GM23338 (cell line): ENCODE data around the gene TRIM72. TPM values are rescaled to one million over a fixed set of nuclear protein-coding genes. Genes with fewer than 3 reads are reported as not detected.

Source experiments
- ATAC-seq: fragments of 200-7000 bp; cut with Tn5 transposase; 3 replicates; pipeline ENCODE4 v1.9.1; 2020
- DNase-seq: peaks from one replicate; pipeline ENCODE4 v3.0.0-alpha.2; 2015; ENCODE audit warnings: low spot score
- H2AFZ ChIP-seq: fragments of 200-600 bp; sonication (generic); 2 replicates; pipeline ENCODE4 v1.8.0; 2016; ENCODE audit warnings: antibody characterized with exemption, mild to moderate bottlenecking, moderate library complexity
- H3F3A ChIP-seq: fragments of 200-600 bp; sonication (generic); replicated peaks from 2 replicates; pipeline ENCODE4 v1.8.0; 2017; ENCODE audit warnings: antibody characterized with exemption, mixed run types, low read depth
- H3K27ac ChIP-seq: fragments of 200-600 bp; sonication (generic); 2 replicates; pipeline ENCODE4 v1.6.1; 2016; ENCODE audit warnings: low read depth
- H3K27me3 ChIP-seq: fragments of 200-600 bp; sonication (generic); 2 replicates; pipeline ENCODE4 v1.8.0; 2016; ENCODE audit warnings: mild to moderate bottlenecking, mixed run types, moderate library complexity; ENCODE audit not compliant: insufficient read depth
- H3K36me3 ChIP-seq: fragments of 200-600 bp; sonication (generic); 2 replicates; pipeline ENCODE4 v1.8.0; 2016; ENCODE audit warnings: mild to moderate bottlenecking; ENCODE audit not compliant: insufficient read depth
- H3K4me1 ChIP-seq: fragments of 200-600 bp; sonication (generic); 2 replicates; pipeline ENCODE4 v1.8.0; 2016; ENCODE audit warnings: mild to moderate bottlenecking, moderate library complexity; ENCODE audit not compliant: insufficient read depth
- H3K4me2 ChIP-seq: fragments of 200-600 bp; sonication (generic); 2 replicates; pipeline ENCODE4 v1.7.1; 2017; ENCODE audit warnings: mixed run types
- H3K4me3 ChIP-seq: fragments of 200-600 bp; sonication (generic); 2 replicates; pipeline ENCODE4 v1.6.1; 2016; ENCODE audit warnings: mixed run types
- H3K79me2 ChIP-seq: fragments of 200-600 bp; sonication (generic); replicated peaks from 2 replicates; pipeline ENCODE4 v1.8.0; 2017; ENCODE audit warnings: mild to moderate bottlenecking; ENCODE audit not compliant: insufficient read depth
- H3K9me2 ChIP-seq: fragments of 200-600 bp; sonication (generic); 2 replicates; pipeline ENCODE4 v1.8.0; 2017; ENCODE audit not compliant: insufficient read depth
- H4K20me1 ChIP-seq: fragments of 200-600 bp; sonication (generic); replicated peaks from 2 replicates; pipeline ENCODE4 v1.8.0; 2017; ENCODE audit warnings: mild to moderate bottlenecking; ENCODE audit not compliant: insufficient read depth
- H3K27ac Mint-ChIP-seq: 2 replicates; pipeline ENCODE4 v1.8.0; 2020; ENCODE audit warnings: inconsistent platforms, mild to moderate bottlenecking, moderate library complexity, mixed read lengths
- H3K27me3 Mint-ChIP-seq: 3 replicates; pipeline ENCODE4 v1.8.0; 2022; ENCODE audit warnings: low read depth, mild to moderate bottlenecking, moderate library complexity, mixed read lengths, inconsistent platforms; ENCODE audit not compliant: insufficient read depth, poor library complexity
- H3K36me3 Mint-ChIP-seq: 3 replicates; pipeline ENCODE4 v1.8.0; 2021; ENCODE audit warnings: low read depth, mild to moderate bottlenecking, inconsistent platforms, moderate library complexity, mixed read lengths
- H3K4me1 Mint-ChIP-seq: 3 replicates; pipeline ENCODE4 v1.8.0; 2020; ENCODE audit warnings: mild to moderate bottlenecking, inconsistent platforms, mixed read lengths
- H3K4me3 Mint-ChIP-seq: 3 replicates; pipeline ENCODE4 v1.8.0; 2021; ENCODE audit warnings: moderate library complexity, mild to moderate bottlenecking, inconsistent platforms, mixed read lengths
- H3K9me3 Mint-ChIP-seq: 3 replicates; pipeline ENCODE4 v1.8.0; 2020; ENCODE audit warnings: moderate library complexity, mild to moderate bottlenecking, inconsistent platforms, mixed read lengths
- CREB1 ChIP-seq: fragments of 250-450 bp; sonication (Bioruptor Pico); IDR thresholded peaks from 2 replicates; pipeline ENCODE4 v1.5.0; 2020; ENCODE audit warnings: low read depth, mild to moderate bottlenecking, moderate library complexity
- CTCF ChIP-seq, 2 experiments: fragments of 200-600 bp in 1 of 2; sonication (generic) in 1 of 2; conservative IDR thresholded peaks; 2 replicates each; pipeline versions ENCODE4 v1.5.1 to v1.6.1; 2016 to 2017; ENCODE audit warnings: antibody characterized with exemption in 2 of 2, low read depth in 2 of 2, mild to moderate bottlenecking in 2 of 2, moderate library complexity in 1 of 2
- ETS1 ChIP-seq: IDR thresholded peaks from 2 replicates; pipeline ENCODE4 v1.6.1; 2016; ENCODE audit warnings: antibody characterized with exemption
- EZH2 ChIP-seq: fragments of 200-600 bp; sonication (generic); IDR thresholded peaks from one replicate; pipeline ENCODE4 v1.8.0; 2017; ENCODE audit warnings: antibody characterized with exemption, mild to moderate bottlenecking, low read depth; ENCODE audit not compliant: unreplicated experiment
- EZH2phosphoT487 ChIP-seq: fragments of 200-600 bp; sonication (generic); IDR thresholded peaks from one replicate; pipeline ENCODE4 v1.8.1; 2018; ENCODE audit warnings: antibody characterized with exemption; ENCODE audit not compliant: unreplicated experiment
- JUNB ChIP-seq: IDR thresholded peaks from one replicate; pipeline ENCODE4 v1.6.1; 2016; ENCODE audit warnings: antibody characterized with exemption; ENCODE audit not compliant: unreplicated experiment
- NANOG ChIP-seq: IDR thresholded peaks from 2 replicates; pipeline ENCODE4 v1.6.1; 2016; ENCODE audit warnings: antibody characterized with exemption, borderline replicate concordance
- POLR2AphosphoS5 ChIP-seq: IDR thresholded peaks from 2 replicates; pipeline ENCODE4 v1.6.1; 2016; ENCODE audit warnings: antibody characterized with exemption, low read depth
- REST ChIP-seq: IDR thresholded peaks from one replicate; pipeline ENCODE4 v1.6.1; 2018; ENCODE audit warnings: antibody characterized with exemption; ENCODE audit not compliant: unreplicated experiment
- STAT1 ChIP-seq: IDR thresholded peaks from one replicate; pipeline ENCODE4 v1.6.1; 2016; ENCODE audit warnings: antibody characterized with exemption; ENCODE audit not compliant: unreplicated experiment
- ZNF114 ChIP-seq: fragments of 250-450 bp; sonication (Bioruptor Pico); IDR thresholded peaks from 2 replicates; pipeline ENCODE4 v1.5.0; 2020; ENCODE audit warnings: mild to moderate bottlenecking, moderate library complexity
- ZNF331 ChIP-seq: fragments of 250-450 bp; sonication (Bioruptor Pico); IDR thresholded peaks from 2 replicates; pipeline ENCODE4 v1.5.0; 2020; ENCODE audit warnings: low read depth, mild to moderate bottlenecking, moderate library complexity
- ZNF462 ChIP-seq: fragments of 250-450 bp; sonication (Bioruptor Pico); IDR thresholded peaks from 2 replicates; pipeline ENCODE4 v1.5.0; 2020; ENCODE audit warnings: mild to moderate bottlenecking, moderate library complexity
- polyA plus RNA-seq: library from polyadenylated mRNA; unstranded; fragments of >200 nt; fragmentation: Nextera tagmentation; extraction: Ambion mirVana; gene quantifications from 2 replicates; pipeline ENCODE4 v1.2.1, GENCODE V29; 2016
- total RNA-seq: library from RNA; depleted of rRNA; stranded (reverse); fragments of >200 nt; shearing (Covaris generic); gene quantifications from 2 replicates; pipeline ENCODE4 v1.2.3, GENCODE V29; 2014

TRIM72 gene
- total and polyA plus RNA-seq, 2 experiments from 2014 or later: 0.81 to 1.3 TPM

GRCh38 chr16:31274831-31275816 lies 61.2 kb downstream of the TRIM72 start:
- TF ChIP-seq CTCF (conservative IDR thresholded peaks at IDR 0.05; ENCODE audit: low read depth in 2 of 2) (no peak), ZNF331 (CRISPR knock-in tag) (no peak), EZH2 (no peak), REST (no peak), JUNB (no peak), CREB1 (CRISPR knock-in tag) (no peak), STAT1 (no peak), ZNF462 (CRISPR knock-in tag) (no peak), POLR2AphosphoS5 (no peak), ETS1 (no peak), ZNF114 (CRISPR knock-in tag) (no peak), EZH2phosphoT487 (no peak), NANOG (no peak)
- no peaks in the 10 kb centered on the region for H3K27me3 ChIP-seq
- H2AFZ ChIP-seq: no peak overlapping the region
- Mint-ChIP-seq H3K36me3 (no peaks in the 10 kb centered on the region), H3K27me3 (peaks cover 11% of the 10 kb centered on the region), H3K4me1 (peaks cover 7% of the 10 kb centered on the region; the same call in 2 of the 3 replicates), H3K9me3 (peaks cover 5% of the 10 kb centered on the region; the same call in 2 of the 3 replicates), H3K27ac (no peak overlapping the region), H3K4me3 (no peak overlapping the region)
- no peaks in the 10 kb centered on the region for H3K79me2 ChIP-seq
- no peaks in the 10 kb centered on the region for H4K20me1 ChIP-seq
- no peaks in the 10 kb centered on the region for H3K4me1 ChIP-seq
- DNase-seq (no peak), ATAC-seq (no peak)
- H3K4me3 ChIP-seq: no peak overlapping the region
- no peaks in the 10 kb centered on the region for H3K36me3 ChIP-seq
- H3K4me2 ChIP-seq: no peak overlapping the region
- no peaks in the 10 kb centered on the region for H3F3A ChIP-seq
- no peak overlapping the region for H3K27ac ChIP-seq
- H3K9me2 ChIP-seq: 0 out of 2 replicates have a peak, but pooled peaks cover 3% of the 10 kb centered on the region
